ENCODE data around the gene NLN.

Gene NLN

DNA sequence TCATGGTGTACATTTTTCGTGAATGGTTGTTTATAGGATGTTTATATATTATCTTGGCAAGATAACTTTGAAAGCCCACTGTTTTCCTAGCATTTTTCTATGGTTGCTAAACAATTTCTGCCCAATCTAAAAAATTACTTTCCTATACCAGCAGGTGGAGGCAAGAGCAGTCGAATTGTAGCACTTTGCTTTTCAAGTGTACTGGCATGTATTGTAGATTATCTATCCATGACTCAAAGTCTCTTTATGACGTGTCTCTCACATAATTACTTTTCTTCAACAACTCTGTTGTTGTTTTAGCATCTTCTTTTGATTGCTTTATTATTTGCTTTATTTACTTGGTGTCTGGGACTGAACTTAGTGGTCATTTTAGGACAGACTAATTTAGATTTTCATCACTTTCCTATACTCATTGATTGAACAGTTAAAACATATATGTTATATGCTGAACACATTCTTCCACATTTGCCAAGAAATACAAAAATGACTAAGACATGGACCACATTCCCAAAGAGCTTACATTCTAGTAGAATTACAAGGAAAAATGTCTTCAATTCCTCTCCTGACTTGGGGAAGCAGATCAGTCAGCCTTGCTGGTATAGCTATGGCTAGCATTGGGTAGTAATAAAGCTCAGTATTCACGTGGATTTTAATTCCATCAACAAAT is 20.7 kb downstream of the NLN start (continued):
- TF ChIP-seq, protein P1, sequence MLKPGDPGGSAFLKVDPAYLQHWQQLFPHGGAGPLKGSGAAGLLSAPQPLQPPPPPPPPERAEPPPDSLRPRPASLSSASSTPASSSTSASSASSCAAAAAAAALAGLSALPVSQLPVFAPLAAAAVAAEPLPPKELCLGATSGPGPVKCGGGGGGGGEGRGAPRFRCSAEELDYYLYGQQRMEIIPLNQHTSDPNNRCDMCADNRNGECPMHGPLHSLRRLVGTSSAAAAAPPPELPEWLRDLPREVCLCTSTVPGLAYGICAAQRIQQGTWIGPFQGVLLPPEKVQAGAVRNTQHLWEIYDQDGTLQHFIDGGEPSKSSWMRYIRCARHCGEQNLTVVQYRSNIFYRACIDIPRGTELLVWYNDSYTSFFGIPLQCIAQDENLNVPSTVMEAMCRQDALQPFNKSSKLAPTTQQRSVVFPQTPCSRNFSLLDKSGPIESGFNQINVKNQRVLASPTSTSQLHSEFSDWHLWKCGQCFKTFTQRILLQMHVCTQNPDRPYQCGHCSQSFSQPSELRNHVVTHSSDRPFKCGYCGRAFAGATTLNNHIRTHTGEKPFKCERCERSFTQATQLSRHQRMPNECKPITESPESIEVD (tag by site-specific recombination; IDR thresholded peaks at IDR 0.05), result peak; percentile 68
- TF ChIP-seq ZNF837 (tag by site-specific recombination; IDR thresholded peaks at IDR 0.05), result no peak
- TF ChIP-seq, protein P2, sequence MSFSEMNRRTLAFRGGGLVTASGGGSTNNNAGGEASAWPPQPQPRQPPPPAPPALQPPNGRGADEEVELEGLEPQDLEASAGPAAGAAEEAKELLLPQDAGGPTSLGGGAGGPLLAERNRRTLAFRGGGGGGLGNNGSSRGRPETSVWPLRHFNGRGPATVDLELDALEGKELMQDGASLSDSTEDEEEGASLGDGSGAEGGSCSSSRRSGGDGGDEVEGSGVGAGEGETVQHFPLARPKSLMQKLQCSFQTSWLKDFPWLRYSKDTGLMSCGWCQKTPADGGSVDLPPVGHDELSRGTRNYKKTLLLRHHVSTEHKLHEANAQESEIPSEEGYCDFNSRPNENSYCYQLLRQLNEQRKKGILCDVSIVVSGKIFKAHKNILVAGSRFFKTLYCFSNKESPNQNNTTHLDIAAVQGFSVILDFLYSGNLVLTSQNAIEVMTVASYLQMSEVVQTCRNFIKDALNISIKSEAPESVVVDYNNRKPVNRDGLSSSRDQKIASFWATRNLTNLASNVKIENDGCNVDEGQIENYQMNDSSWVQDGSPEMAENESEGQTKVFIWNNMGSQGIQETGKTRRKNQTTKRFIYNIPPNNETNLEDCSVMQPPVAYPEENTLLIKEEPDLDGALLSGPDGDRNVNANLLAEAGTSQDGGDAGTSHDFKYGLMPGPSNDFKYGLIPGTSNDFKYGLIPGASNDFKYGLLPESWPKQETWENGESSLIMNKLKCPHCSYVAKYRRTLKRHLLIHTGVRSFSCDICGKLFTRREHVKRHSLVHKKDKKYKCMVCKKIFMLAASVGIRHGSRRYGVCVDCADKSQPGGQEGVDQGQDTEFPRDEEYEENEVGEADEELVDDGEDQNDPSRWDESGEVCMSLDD (tag by site-specific recombination; IDR thresholded peaks at IDR 0.05), result no peak
- TF ChIP-seq ZNF214 (tag by site-specific recombination; IDR thresholded peaks at IDR 0.05; ENCODE audit: borderline replicate concordance), result no peak
- TF ChIP-seq GLIS2 (tag by site-specific recombination; IDR thresholded peaks at IDR 0.05), result no peak
- no peak for TF ChIP-seq ZSCAN23 (tag by site-specific recombination; IDR thresholded peaks at IDR 0.05)
- no peak for TF ChIP-seq HOXC10 (CRISPR knock-in tag; IDR thresholded peaks at IDR 0.05)
- no peak for TF ChIP-seq ZBTB8A (tag by site-specific recombination; IDR thresholded peaks at IDR 0.05)
- TF ChIP-seq, protein P3, sequence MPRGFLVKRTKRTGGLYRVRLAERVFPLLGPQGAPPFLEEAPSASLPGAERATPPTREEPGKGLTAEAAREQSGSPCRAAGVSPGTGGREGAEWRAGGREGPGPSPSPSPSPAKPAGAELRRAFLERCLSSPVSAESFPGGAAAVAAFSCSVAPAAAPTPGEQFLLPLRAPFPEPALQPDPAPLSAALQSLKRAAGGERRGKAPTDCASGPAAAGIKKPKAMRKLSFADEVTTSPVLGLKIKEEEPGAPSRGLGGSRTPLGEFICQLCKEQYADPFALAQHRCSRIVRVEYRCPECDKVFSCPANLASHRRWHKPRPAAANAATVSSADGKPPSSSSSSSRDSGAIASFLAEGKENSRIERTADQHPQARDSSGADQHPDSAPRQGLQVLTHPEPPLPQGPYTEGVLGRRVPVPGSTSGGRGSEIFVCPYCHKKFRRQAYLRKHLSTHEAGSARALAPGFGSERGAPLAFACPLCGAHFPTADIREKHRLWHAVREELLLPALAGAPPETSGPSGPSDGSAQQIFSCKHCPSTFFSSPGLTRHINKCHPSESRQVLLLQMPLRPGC (tag by site-specific recombination; IDR thresholded peaks at IDR 0.05), result peak; percentile 95
- TF ChIP-seq ZNF2 (tag by site-specific recombination; IDR thresholded peaks at IDR 0.05), result 0 out of 2 replicates have a peak, but pooled peaks have one; percentile 20
- no peak for TF ChIP-seq ZNF549 (tag by site-specific recombination; IDR thresholded peaks at IDR 0.05)
- no peak for TF ChIP-seq ZBTB7A (tag by site-specific recombination; IDR thresholded peaks at IDR 0.05; ENCODE audit: low read depth)
- no peak for TF ChIP-seq ZNF830 (tag by site-specific recombination; IDR thresholded peaks at IDR 0.05; ENCODE audit: low read depth)
- peak; percentile 67 for TF ChIP-seq ZBTB21 (tag by site-specific recombination; IDR thresholded peaks at IDR 0.05)
- TF ChIP-seq, protein P4, sequence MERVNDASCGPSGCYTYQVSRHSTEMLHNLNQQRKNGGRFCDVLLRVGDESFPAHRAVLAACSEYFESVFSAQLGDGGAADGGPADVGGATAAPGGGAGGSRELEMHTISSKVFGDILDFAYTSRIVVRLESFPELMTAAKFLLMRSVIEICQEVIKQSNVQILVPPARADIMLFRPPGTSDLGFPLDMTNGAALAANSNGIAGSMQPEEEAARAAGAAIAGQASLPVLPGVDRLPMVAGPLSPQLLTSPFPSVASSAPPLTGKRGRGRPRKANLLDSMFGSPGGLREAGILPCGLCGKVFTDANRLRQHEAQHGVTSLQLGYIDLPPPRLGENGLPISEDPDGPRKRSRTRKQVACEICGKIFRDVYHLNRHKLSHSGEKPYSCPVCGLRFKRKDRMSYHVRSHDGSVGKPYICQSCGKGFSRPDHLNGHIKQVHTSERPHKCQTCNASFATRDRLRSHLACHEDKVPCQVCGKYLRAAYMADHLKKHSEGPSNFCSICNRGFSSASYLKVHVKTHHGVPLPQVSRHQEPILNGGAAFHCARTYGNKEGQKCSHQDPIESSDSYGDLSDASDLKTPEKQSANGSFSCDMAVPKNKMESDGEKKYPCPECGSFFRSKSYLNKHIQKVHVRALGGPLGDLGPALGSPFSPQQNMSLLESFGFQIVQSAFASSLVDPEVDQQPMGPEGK (tag by site-specific recombination; IDR thresholded peaks at IDR 0.05), result no peak
- no peak for TF ChIP-seq ZNF555 (tag by site-specific recombination; conservative IDR thresholded peaks at IDR 0.05)
- TF ChIP-seq, protein P5, sequence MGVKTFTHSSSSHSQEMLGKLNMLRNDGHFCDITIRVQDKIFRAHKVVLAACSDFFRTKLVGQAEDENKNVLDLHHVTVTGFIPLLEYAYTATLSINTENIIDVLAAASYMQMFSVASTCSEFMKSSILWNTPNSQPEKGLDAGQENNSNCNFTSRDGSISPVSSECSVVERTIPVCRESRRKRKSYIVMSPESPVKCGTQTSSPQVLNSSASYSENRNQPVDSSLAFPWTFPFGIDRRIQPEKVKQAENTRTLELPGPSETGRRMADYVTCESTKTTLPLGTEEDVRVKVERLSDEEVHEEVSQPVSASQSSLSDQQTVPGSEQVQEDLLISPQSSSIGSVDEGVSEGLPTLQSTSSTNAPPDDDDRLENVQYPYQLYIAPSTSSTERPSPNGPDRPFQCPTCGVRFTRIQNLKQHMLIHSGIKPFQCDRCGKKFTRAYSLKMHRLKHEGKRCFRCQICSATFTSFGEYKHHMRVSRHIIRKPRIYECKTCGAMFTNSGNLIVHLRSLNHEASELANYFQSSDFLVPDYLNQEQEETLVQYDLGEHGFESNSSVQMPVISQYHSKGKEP (tag by site-specific recombination; IDR thresholded peaks at IDR 0.05), result no peak
- TF ChIP-seq ZNF776 (tag by site-specific recombination; IDR thresholded peaks at IDR 0.05; ENCODE audit: borderline replicate concordance), result no peak
- TF ChIP-seq, protein P6, sequence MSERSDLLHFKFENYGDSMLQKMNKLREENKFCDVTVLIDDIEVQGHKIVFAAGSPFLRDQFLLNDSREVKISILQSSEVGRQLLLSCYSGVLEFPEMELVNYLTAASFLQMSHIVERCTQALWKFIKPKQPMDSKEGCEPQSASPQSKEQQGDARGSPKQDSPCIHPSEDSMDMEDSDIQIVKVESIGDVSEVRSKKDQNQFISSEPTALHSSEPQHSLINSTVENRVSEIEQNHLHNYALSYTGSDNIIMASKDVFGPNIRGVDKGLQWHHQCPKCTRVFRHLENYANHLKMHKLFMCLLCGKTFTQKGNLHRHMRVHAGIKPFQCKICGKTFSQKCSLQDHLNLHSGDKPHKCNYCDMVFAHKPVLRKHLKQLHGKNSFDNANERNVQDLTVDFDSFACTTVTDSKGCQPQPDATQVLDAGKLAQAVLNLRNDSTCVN (tag by site-specific recombination; optimal IDR thresholded peaks at IDR 0.05), result no peak
- no peak for TF ChIP-seq ZBTB20 (tag by site-specific recombination; IDR thresholded peaks at IDR 0.05)
- no peak for TF ChIP-seq KLF7 (tag by site-specific recombination; IDR thresholded peaks at IDR 0.05; ENCODE audit: borderline replicate concordance)
- peak; percentile 48; the same call in 1 of the 2 replicates for TF ChIP-seq ZNF366 (tag by site-specific recombination; conservative IDR thresholded peaks at IDR 0.05)
- TF ChIP-seq ZEB2 (tag by site-specific recombination; IDR thresholded peaks at IDR 0.05), result peak; percentile 49; the same call in 1 of the 2 replicates
